Measurements from ENCODE around the gene CAPSL.

The CAPSL gene

DNA sequence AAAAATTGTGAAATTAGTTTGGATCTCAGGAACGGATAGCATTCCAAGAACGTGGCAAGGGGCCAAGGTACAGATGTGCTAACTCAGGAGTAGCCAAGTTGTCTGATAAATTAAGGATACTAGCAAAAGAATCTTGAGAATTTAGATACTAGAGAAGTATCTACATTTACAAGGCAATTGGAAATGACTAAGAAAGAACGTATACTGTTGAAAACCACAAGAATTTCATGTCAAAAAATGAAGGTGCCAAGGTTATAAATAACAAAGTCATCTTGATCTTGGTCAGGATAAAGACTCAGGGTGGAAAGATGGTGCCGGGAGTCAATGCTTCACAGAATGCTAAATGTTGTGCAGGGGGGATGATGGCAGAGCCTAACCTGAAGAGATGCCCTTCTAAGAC is 19.2 kb downstream of the CAPSL start:
- H3K27ac ChIP-seq (ENCODE audit: low read depth, low read length) = no peak overlapping the region
- no peaks in the 10 kb centered on the region for H3K79me2 ChIP-seq (ENCODE audit: control insufficient read depth, low read length)
- no peaks in the 10 kb centered on the region for H3K9me2 ChIP-seq (replicated peaks; ENCODE audit: control insufficient read depth, low read length)
- no peaks in the 10 kb centered on the region for H4K20me1 ChIP-seq (ENCODE audit: control insufficient read depth, insufficient read depth, low read depth, low read length)
- no peak for TF ChIP-seq EZH2phosphoT487 (IDR thresholded peaks at IDR 0.05; ENCODE audit: borderline replicate concordance, low read length)
- TF ChIP-seq, protein P1, sequence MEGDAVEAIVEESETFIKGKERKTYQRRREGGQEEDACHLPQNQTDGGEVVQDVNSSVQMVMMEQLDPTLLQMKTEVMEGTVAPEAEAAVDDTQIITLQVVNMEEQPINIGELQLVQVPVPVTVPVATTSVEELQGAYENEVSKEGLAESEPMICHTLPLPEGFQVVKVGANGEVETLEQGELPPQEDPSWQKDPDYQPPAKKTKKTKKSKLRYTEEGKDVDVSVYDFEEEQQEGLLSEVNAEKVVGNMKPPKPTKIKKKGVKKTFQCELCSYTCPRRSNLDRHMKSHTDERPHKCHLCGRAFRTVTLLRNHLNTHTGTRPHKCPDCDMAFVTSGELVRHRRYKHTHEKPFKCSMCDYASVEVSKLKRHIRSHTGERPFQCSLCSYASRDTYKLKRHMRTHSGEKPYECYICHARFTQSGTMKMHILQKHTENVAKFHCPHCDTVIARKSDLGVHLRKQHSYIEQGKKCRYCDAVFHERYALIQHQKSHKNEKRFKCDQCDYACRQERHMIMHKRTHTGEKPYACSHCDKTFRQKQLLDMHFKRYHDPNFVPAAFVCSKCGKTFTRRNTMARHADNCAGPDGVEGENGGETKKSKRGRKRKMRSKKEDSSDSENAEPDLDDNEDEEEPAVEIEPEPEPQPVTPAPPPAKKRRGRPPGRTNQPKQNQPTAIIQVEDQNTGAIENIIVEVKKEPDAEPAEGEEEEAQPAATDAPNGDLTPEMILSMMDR (IDR thresholded peaks at IDR 0.05; ENCODE audit: low read depth, low read length, poor library complexity, severe bottlenecking) = no peak
- H3K9me3 ChIP-seq (ENCODE audit: control insufficient read depth, insufficient read depth, low read length) = peaks cover 7% of the 10 kb centered on the region; the same call in 1 of the 2 replicates
- no peaks in the 10 kb centered on the region for H3K27me3 ChIP-seq (ENCODE audit: control insufficient read depth, low read length)
- no peak overlapping the region for H3K4me3 ChIP-seq (ENCODE audit: low read length)
- H3F3A ChIP-seq (ENCODE audit: control insufficient read depth, insufficient read depth) = no peaks in the 10 kb centered on the region
- H3K4me1 ChIP-seq (ENCODE audit: control insufficient read depth, low read length) = peaks cover 29% of the 10 kb centered on the region
- no peaks in the 10 kb centered on the region for H3K36me3 ChIP-seq (ENCODE audit: control insufficient read depth, low read length)
- H3K4me2 ChIP-seq (ENCODE audit: low read length) = no peak overlapping the region

DNA sequence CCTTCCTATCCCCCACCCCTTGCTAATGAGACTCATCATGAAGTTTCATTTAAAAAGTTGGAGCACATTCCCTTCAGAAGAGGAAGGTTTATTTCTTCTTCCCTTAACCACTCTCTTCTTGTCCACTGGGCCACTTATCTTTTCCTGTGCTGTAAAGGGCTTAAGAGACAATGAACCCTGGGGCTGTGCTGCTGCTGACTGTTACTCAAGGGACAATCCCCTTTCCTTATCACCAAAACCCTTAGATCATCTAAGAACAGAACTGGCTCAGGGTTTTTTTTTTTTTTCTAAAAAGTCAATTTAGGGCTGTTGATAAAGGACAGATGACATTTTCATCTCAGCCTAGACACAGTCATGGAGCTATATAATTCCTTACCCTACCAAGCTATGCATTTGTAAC is 29.6 kb downstream of the CAPSL start:
- Histone ChIP-seq H3K27me3 (ENCODE audit: control insufficient read depth, low read length) (no peaks in the 10 kb centered on the region), H3K27ac (ENCODE audit: low read depth, low read length) (peak overlapping the region; percentile 91), H3K36me3 (ENCODE audit: control insufficient read depth, low read length) (peaks cover 31% of the 10 kb centered on the region), H3K9me2 (replicated peaks; ENCODE audit: control insufficient read depth, low read length) (no peaks in the 10 kb centered on the region), H3F3A (ENCODE audit: control insufficient read depth, insufficient read depth) (peaks cover 29% of the 10 kb centered on the region), H3K4me1 (ENCODE audit: control insufficient read depth, low read length) (peaks cover 67% of the 10 kb centered on the region), H3K4me3 (ENCODE audit: low read length) (peak overlapping the region; percentile 54), H3K4me2 (ENCODE audit: low read length) (peak overlapping the region; percentile 68), H3K79me2 (ENCODE audit: control insufficient read depth, low read length) (no peaks in the 10 kb centered on the region), H4K20me1 (ENCODE audit: control insufficient read depth, insufficient read depth, low read depth, low read length) (no peaks in the 10 kb centered on the region), H3K9me3 (ENCODE audit: control insufficient read depth, insufficient read depth, low read length) (peaks cover 23% of the 10 kb centered on the region)
- TF ChIP-seq, protein P1 (IDR thresholded peaks at IDR 0.05; ENCODE audit: low read depth, low read length, poor library complexity, severe bottlenecking) = no peak
- no peak for TF ChIP-seq EZH2phosphoT487 (IDR thresholded peaks at IDR 0.05; ENCODE audit: borderline replicate concordance, low read length)

DNA sequence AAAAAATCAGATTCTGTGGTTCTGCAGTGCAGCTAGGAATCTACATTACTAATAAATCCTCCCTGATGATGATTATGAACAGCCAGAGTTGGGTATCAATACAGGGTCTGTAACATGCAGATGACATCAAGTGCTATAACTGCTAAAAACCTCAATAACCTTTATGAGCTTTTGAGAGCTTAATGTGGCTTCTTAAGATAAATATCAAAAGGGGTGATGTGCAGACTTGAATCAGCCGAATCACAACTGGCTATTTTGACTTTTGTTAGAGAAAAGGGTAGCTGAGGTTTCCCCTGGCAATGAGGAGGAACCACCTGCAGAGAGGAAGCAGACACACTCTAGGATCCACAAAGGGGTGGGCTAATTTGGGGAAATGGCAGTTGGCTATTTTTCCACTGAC is 30.2 kb downstream of the CAPSL start:
- Histone ChIP-seq H4K20me1 (ENCODE audit: control insufficient read depth, insufficient read depth, low read depth, low read length) (no peaks in the 10 kb centered on the region), H3K4me2 (ENCODE audit: low read length) (peak overlapping the region; percentile 68), H3K9me2 (replicated peaks; ENCODE audit: control insufficient read depth, low read length) (no peaks in the 10 kb centered on the region), H3F3A (ENCODE audit: control insufficient read depth, insufficient read depth) (peaks cover 30% of the 10 kb centered on the region), H3K79me2 (ENCODE audit: control insufficient read depth, low read length) (no peaks in the 10 kb centered on the region), H3K36me3 (ENCODE audit: control insufficient read depth, low read length) (peaks cover 32% of the 10 kb centered on the region), H3K4me1 (ENCODE audit: control insufficient read depth, low read length) (peaks cover 73% of the 10 kb centered on the region), H3K4me3 (ENCODE audit: low read length) (peak overlapping the region; percentile 54), H3K27ac (ENCODE audit: low read depth, low read length) (peak overlapping the region; percentile 91), H3K27me3 (ENCODE audit: control insufficient read depth, low read length) (no peaks in the 10 kb centered on the region), H3K9me3 (ENCODE audit: control insufficient read depth, insufficient read depth, low read length) (peaks cover 23% of the 10 kb centered on the region)
- TF ChIP-seq, protein P1 (IDR thresholded peaks at IDR 0.05; ENCODE audit: low read depth, low read length, poor library complexity, severe bottlenecking) = no peak
- no peak for TF ChIP-seq EZH2phosphoT487 (IDR thresholded peaks at IDR 0.05; ENCODE audit: borderline replicate concordance, low read length)

Measured in DOHH2 (cell line).